H9 (cell line): ENCODE data around the gene RDH14. TPM values are rescaled to one million over a fixed set of nuclear protein-coding genes. Genes with fewer than 3 reads are reported as not detected.

ENCODE experiments used
- DNase-seq: peaks from one replicate; pipeline ENCODE4 v3.0.0-alpha.2; 2017
- H2AFZ ChIP-seq: one replicate; pipeline ENCODE4 v1.6.1; 2013; ENCODE audit warnings: mild to moderate bottlenecking, low read length, control low read depth, moderate library complexity
- H2AK5ac ChIP-seq: 2 replicates; pipeline ENCODE4 v1.6.1; 2013; ENCODE audit warnings: low read length, control low read depth, mixed read lengths; ENCODE audit not compliant: insufficient read length
- H2BK120ac ChIP-seq: one replicate; pipeline ENCODE4 v1.6.1; 2013; ENCODE audit warnings: low read depth, mild to moderate bottlenecking, low read length, control low read depth, inconsistent platforms; ENCODE audit not compliant: poor library complexity, severe bottlenecking
- H2BK12ac ChIP-seq: 2 replicates; pipeline ENCODE4 v1.6.1; 2013; ENCODE audit warnings: low read length, control low read depth, mixed read lengths, low read depth; ENCODE audit not compliant: insufficient read length
- H2BK15ac ChIP-seq: 2 replicates; pipeline ENCODE4 v1.6.1; 2013; ENCODE audit warnings: low read depth, low read length, control low read depth
- H2BK20ac ChIP-seq: one replicate; pipeline ENCODE4 v1.6.1; 2013; ENCODE audit warnings: low read depth, mild to moderate bottlenecking, low read length, control low read depth, inconsistent platforms; ENCODE audit not compliant: poor library complexity, severe bottlenecking
- H2BK5ac ChIP-seq: 2 replicates; pipeline ENCODE4 v1.6.1; 2013; ENCODE audit warnings: low read length, control low read depth, mixed read lengths; ENCODE audit not compliant: insufficient read length
- H3K14ac ChIP-seq: 2 replicates; pipeline ENCODE4 v1.6.1; 2013; ENCODE audit warnings: low read length, control low read depth; ENCODE audit not compliant: insufficient read depth
- H3K18ac ChIP-seq: 2 replicates; pipeline ENCODE4 v1.6.1; 2013; ENCODE audit warnings: low read depth, mild to moderate bottlenecking, mixed read lengths, low read length, control low read depth; ENCODE audit not compliant: insufficient read length
- H3K23ac ChIP-seq: 2 replicates; pipeline ENCODE4 v1.6.1; 2013; ENCODE audit warnings: low read length, control low read depth, mixed read lengths, low read depth; ENCODE audit not compliant: insufficient read length
- H3K23me2 ChIP-seq: 2 replicates; pipeline ENCODE4 v1.6.1; 2013; ENCODE audit warnings: low read depth, mild to moderate bottlenecking, mixed read lengths, low read length, control low read depth; ENCODE audit not compliant: insufficient read length, poor library complexity, severe bottlenecking
- H3K27ac ChIP-seq: 2 replicates; pipeline ENCODE4 v1.5.1; 2013; ENCODE audit warnings: low read length, control low read depth, mixed read lengths, low read depth; ENCODE audit not compliant: insufficient read length
- H3K27me3 ChIP-seq: 2 replicates; pipeline ENCODE4 v1.6.1; 2013; ENCODE audit warnings: low read length, control low read depth, inconsistent platforms; ENCODE audit not compliant: insufficient read depth
- H3K4ac ChIP-seq: 2 replicates; pipeline ENCODE4 v1.6.1; 2013; ENCODE audit warnings: low read depth, mild to moderate bottlenecking, control low read depth, inconsistent platforms, low read length, moderate library complexity
- H3K4me1 ChIP-seq: 2 replicates; pipeline ENCODE4 v1.6.1; 2013; ENCODE audit warnings: low read length, control low read depth, inconsistent platforms; ENCODE audit not compliant: insufficient read depth
- H3K4me2 ChIP-seq: 2 replicates; pipeline ENCODE4 v1.6.1; 2013; ENCODE audit warnings: low read length, control low read depth, mixed read lengths; ENCODE audit not compliant: insufficient read length, insufficient read depth
- H3K56ac ChIP-seq: 2 replicates; pipeline ENCODE4 v1.6.1; 2013; ENCODE audit warnings: low read depth, mild to moderate bottlenecking, mixed read lengths, low read length, control low read depth; ENCODE audit not compliant: insufficient read length
- H3K79me1 ChIP-seq: 2 replicates; pipeline ENCODE4 v1.6.1; 2013; ENCODE audit warnings: low read depth, mild to moderate bottlenecking, moderate library complexity, low read length, control low read depth, inconsistent platforms; ENCODE audit not compliant: insufficient read depth, poor library complexity, severe bottlenecking
- H3K79me2 ChIP-seq: 2 replicates; pipeline ENCODE4 v1.6.1; 2013; ENCODE audit warnings: low read length, control low read depth, inconsistent platforms; ENCODE audit not compliant: insufficient read depth
- H3K9ac ChIP-seq: 2 replicates; pipeline ENCODE4 v1.6.1; 2013; ENCODE audit warnings: low read length, control low read depth, mixed read lengths; ENCODE audit not compliant: insufficient read length; ENCODE audit errors: extremely low read depth
- H3K9me3 ChIP-seq: one replicate; pipeline ENCODE4 v1.6.1; 2013; ENCODE audit warnings: low read depth, low read length, inconsistent platforms; ENCODE audit not compliant: control insufficient read depth
- H3T11ph ChIP-seq: one replicate; pipeline ENCODE4 v1.6.1; 2013; ENCODE audit warnings: mild to moderate bottlenecking, low read length, control low read depth, inconsistent platforms
- H4K20me1 ChIP-seq: one replicate; pipeline ENCODE4 v1.6.1; 2013; ENCODE audit not compliant: control insufficient read depth, insufficient read length, insufficient read depth
- H4K5ac ChIP-seq: 2 replicates; pipeline ENCODE4 v1.6.1; 2013; ENCODE audit warnings: low read depth, mild to moderate bottlenecking, mixed read lengths, low read length, control low read depth; ENCODE audit not compliant: insufficient read length
- H4K8ac ChIP-seq: replicated peaks from 2 replicates; pipeline ENCODE4 v1.6.1; 2013; ENCODE audit warnings: low read length, control low read depth, mixed read lengths, low read depth; ENCODE audit not compliant: insufficient read length
- H4K91ac ChIP-seq: 2 replicates; pipeline ENCODE4 v1.6.1; 2013; ENCODE audit warnings: low read depth, mild to moderate bottlenecking, moderate library complexity, mixed read lengths, low read length, control low read depth; ENCODE audit not compliant: insufficient read length
- H3K27ac Mint-ChIP-seq, 3 experiments: 2 replicates in 2 of 3; 3 replicates in 1 of 3; pipeline ENCODE4 v1.8.0; 2020 to 2021; ENCODE audit warnings: mixed read lengths in 3 of 3, mild to moderate bottlenecking in 1 of 3, moderate library complexity in 1 of 3
- H3K27me3 Mint-ChIP-seq: 2 replicates; pipeline ENCODE4 v1.8.0; 2021; ENCODE audit warnings: low read depth, mild to moderate bottlenecking, moderate library complexity, mixed read lengths
- H3K36me3 Mint-ChIP-seq, 3 experiments: 2 replicates in 2 of 3; 3 replicates in 1 of 3; pipeline ENCODE4 v1.8.0; 2020 to 2021; ENCODE audit warnings: low read depth in 3 of 3, mixed read lengths in 3 of 3; ENCODE audit not compliant: insufficient read depth in 1 of 3
- H3K4me1 Mint-ChIP-seq, 2 experiments: 2 replicates each; pipeline ENCODE4 v1.8.0; 2020; ENCODE audit warnings: mixed read lengths in 2 of 2
- H3K4me3 Mint-ChIP-seq, 2 experiments: 2 replicates in 1 of 2; 3 replicates in 1 of 2; pipeline ENCODE4 v1.8.0; 2020 to 2021; ENCODE audit warnings: mild to moderate bottlenecking in 2 of 2, mixed read lengths in 2 of 2, moderate library complexity in 1 of 2
- H3K9me3 Mint-ChIP-seq, 2 experiments: 2 replicates in 1 of 2; 3 replicates in 1 of 2; pipeline ENCODE4 v1.8.0; 2020; ENCODE audit warnings: mild to moderate bottlenecking in 2 of 2, mixed read lengths in 2 of 2, moderate library complexity in 1 of 2
- CTCF ChIP-seq: fragments of 200-600 bp; sonication (generic); conservative IDR thresholded peaks from 3 replicates; pipeline ENCODE4 v1.8.0; 2021; ENCODE audit warnings: antibody characterized with exemption, mild to moderate bottlenecking
- WGBS: extraction: QIAGEN DNeasy Blood & Tissue Kit; methylation state at CpG from one replicate; pipeline ENCODE4 v1.1.7; 2013; ENCODE audit warnings: missing lambda C conversion rate, low lambda C conversion rate, mixed read lengths; ENCODE audit not compliant: insufficient read length; ENCODE audit errors: extremely low coverage; 5-methylcytosine and 5-hydroxymethylcytosine counted together
- total RNA-seq: library from RNA; stranded (reverse); gene quantifications from 2 replicates; pipeline ENCODE4 v1.2.1, GENCODE V29; 2021

The RDH14 gene
- total RNA-seq, 1 experiment from 2014 or later: 25.5 TPM

- H3K27me3 ChIP-seq: no peaks in the 10 kb centered on the region
- no peak within 1 kb of the TSS for H2AK5ac ChIP-seq
- Mint-ChIP-seq H3K4me3 (no peak within 1 kb of the TSS), H3K27ac (no peak within 1 kb of the TSS; a peak in 1 of 7 replicates), H3K36me3 (no peaks in the 10 kb centered on the region; a peak in 1 of 7 replicates), H3K27me3 (no peaks in the 10 kb centered on the region), H3K4me1 (peaks cover 0 to 5% of the 10 kb centered on the region in 2 experiments; a peak in 1 of 4 replicates), H3K9me3 (peaks cover 0 to 3% of the 10 kb centered on the region in 2 experiments; a peak in 2 of 5 replicates)
- no peak within 1 kb of the TSS for H4K91ac ChIP-seq
- no peak within 1 kb of the TSS for H2BK120ac ChIP-seq
- no peaks in the 10 kb centered on the region for H3K79me1 ChIP-seq
- H2BK12ac ChIP-seq: no peak within 1 kb of the TSS
- no peak within 1 kb of the TSS for H3K4ac ChIP-seq
- H2AFZ ChIP-seq: no peak within 1 kb of the TSS
- no peak within 1 kb of the TSS for H2BK5ac ChIP-seq
- no CpG with 5 or more reads among the region's 1 CpG for WGBS
- H4K8ac ChIP-seq: no peak within 1 kb of the TSS
- TF ChIP-seq CTCF: no peak
- H3K27ac ChIP-seq: no peak within 1 kb of the TSS
- no peak for DNase-seq
- H3K4me2 ChIP-seq: no peak within 1 kb of the TSS
- H3K9ac ChIP-seq: no peak within 1 kb of the TSS
- H3K18ac ChIP-seq: no peak within 1 kb of the TSS
- no peak within 1 kb of the TSS for H4K5ac ChIP-seq
- no peaks in the 10 kb centered on the region for H3K4me1 ChIP-seq
- H3K79me2 ChIP-seq: no peaks in the 10 kb centered on the region
- no peak within 1 kb of the TSS for H3K23ac ChIP-seq
- H3T11ph ChIP-seq: no peak within 1 kb of the TSS
- no peak within 1 kb of the TSS for H2BK20ac ChIP-seq
- no peaks in the 10 kb centered on the region for H4K20me1 ChIP-seq
- no peak within 1 kb of the TSS for H3K56ac ChIP-seq
- H3K23me2 ChIP-seq: no peaks in the 10 kb centered on the region
- no peaks in the 10 kb centered on the region for H3K9me3 ChIP-seq
- no peak within 1 kb of the TSS for H3K14ac ChIP-seq
- H2BK15ac ChIP-seq: no peak within 1 kb of the TSS
These were observed 28.9 kb upstream of the RDH14 start, which contains the start of gene NT5C1B for GRCh38 chr2:18589354-18589753. Gene NT5C1B, minus strand, starts transcription at chr2:18589569. Its CDS starts 101 bp downstream, at chr2:18589468.
